ENCODE measurements around the gene SLC16A14. TPM values are rescaled to one million over a fixed set of nuclear protein-coding genes. Genes with fewer than 3 reads are reported as not detected.

SLC16A14 gene
- total RNA-seq, 2 donors from 2014 or later: 2.3 to 3.4 TPM

DNA sequence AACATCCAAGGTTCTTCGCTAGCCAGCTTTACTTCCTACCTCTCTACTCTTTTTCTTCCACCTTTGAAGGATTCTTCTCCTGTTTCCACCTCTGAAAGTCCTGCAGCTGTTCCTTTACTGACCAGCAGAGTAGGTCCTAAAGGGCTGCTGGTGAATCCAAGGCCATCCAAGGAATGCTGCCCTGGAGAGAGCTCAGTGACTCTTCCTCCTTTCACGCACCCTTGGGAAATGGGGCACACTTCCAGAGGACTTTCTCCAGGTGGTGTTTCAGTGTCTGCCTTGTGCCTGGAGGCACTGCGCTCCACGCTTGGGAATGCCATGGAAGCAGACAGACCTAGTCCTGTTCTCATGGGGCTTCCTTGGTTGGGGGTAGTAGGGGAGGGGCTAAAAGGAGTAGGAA is 45.4 kb downstream of the SLC16A14 start:
- H3K27ac ChIP-seq: no peak overlapping the region
- H3K4me3 ChIP-seq: no peak overlapping the region
- no peaks in the 10 kb centered on the region for H3K27me3 ChIP-seq
- no peaks in the 10 kb centered on the region for H3K9me3 ChIP-seq
- TF ChIP-seq, protein P1, sequence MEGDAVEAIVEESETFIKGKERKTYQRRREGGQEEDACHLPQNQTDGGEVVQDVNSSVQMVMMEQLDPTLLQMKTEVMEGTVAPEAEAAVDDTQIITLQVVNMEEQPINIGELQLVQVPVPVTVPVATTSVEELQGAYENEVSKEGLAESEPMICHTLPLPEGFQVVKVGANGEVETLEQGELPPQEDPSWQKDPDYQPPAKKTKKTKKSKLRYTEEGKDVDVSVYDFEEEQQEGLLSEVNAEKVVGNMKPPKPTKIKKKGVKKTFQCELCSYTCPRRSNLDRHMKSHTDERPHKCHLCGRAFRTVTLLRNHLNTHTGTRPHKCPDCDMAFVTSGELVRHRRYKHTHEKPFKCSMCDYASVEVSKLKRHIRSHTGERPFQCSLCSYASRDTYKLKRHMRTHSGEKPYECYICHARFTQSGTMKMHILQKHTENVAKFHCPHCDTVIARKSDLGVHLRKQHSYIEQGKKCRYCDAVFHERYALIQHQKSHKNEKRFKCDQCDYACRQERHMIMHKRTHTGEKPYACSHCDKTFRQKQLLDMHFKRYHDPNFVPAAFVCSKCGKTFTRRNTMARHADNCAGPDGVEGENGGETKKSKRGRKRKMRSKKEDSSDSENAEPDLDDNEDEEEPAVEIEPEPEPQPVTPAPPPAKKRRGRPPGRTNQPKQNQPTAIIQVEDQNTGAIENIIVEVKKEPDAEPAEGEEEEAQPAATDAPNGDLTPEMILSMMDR (IDR thresholded peaks at IDR 0.05): no peak
- H3K4me1 ChIP-seq: no peaks in the 10 kb centered on the region
- no peaks in the 10 kb centered on the region for H3K36me3 ChIP-seq
- DNase-seq (ENCODE audit: low spot score): no peak

DNA sequence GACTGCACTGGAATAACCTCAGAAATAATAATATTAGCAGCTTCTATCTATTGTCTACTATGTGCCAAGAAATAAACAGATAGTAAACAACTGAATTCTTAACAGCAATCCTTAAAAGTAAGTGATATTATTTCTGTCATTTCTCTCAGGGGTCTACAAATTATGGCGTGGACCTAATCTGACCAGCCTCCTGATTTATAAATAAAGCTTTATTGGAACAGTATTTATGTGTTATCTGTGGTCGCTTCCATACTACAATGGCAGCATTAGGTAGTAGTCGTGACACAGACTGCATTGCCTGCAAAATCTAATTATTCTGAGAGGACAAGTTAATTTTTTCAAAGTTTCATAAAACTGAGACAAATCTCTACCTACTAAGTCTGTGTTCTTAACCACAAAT is 49.0 kb downstream of the SLC16A14 start:
- Histone ChIP-seq H3K4me1 (no peaks in the 10 kb centered on the region), H3K9me3 (peaks cover 0 to 3% of the 10 kb centered on the region in 2 donors), H3K4me3 (no peak overlapping the region), H3K27me3 (no peaks in the 10 kb centered on the region), H3K27ac (no peak overlapping the region), H3K36me3 (no peaks in the 10 kb centered on the region)
- DNase-seq (ENCODE audit: low spot score): no peak
- TF ChIP-seq, protein P1 (IDR thresholded peaks at IDR 0.05): no peak

DNA sequence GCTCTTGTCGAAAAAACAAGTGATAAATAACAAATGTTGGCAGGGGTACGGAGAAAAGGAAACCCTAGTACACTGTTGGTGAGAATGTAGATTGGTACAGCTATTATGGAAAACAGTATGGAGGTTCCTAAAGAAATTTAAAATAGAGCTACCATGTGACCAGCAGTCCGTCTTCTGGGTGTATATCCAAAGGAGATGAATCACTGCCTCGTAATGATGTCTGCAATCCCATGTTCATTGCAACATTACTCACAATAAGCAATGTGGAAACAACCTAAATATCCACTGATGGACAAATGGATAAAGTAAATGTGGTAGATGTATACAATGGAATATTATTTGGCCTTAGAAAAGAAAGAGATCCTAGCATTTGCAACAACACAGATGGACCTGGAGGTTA is 50.6 kb downstream of the SLC16A14 start:
- Histone ChIP-seq H3K27me3 (no peaks in the 10 kb centered on the region), H3K27ac (no peak overlapping the region), H3K36me3 (no peaks in the 10 kb centered on the region), H3K9me3 (peaks cover 0 to 3% of the 10 kb centered on the region in 2 donors), H3K4me3 (no peak overlapping the region), H3K4me1 (no peaks in the 10 kb centered on the region)
- DNase-seq (ENCODE audit: low spot score): no peak
- TF ChIP-seq, protein P1 (IDR thresholded peaks at IDR 0.05): no peak

DNA sequence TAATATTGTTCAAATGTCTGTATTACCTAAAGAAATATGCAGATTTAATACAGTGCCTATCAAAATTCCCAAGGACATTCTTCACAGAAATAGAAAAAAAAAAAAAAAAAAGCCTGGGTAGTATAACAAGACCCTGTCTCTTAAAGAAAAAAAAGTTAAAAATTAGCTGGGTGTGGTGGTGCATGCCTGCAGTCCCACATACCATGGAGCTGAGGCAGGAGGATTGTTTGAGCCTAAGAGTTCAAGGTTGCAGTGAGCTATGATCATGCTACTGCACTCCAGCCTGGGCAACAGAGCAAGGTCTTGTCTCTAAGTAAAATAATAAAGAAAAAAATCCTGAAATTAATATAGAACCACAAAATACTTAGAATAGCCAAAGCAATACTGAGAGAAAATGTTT is 51.9 kb downstream of the SLC16A14 start:
- no peak overlapping the region for H3K4me3 ChIP-seq
- TF ChIP-seq, protein P1 (IDR thresholded peaks at IDR 0.05): no peak
- DNase-seq (ENCODE audit: low spot score): no peak
- no peaks in the 10 kb centered on the region for H3K36me3 ChIP-seq
- H3K27ac ChIP-seq: no peak overlapping the region
- peaks cover 0 to 3% of the 10 kb centered on the region in 2 donors for H3K9me3 ChIP-seq
- H3K4me1 ChIP-seq: no peaks in the 10 kb centered on the region
- H3K27me3 ChIP-seq: no peaks in the 10 kb centered on the region

DNA sequence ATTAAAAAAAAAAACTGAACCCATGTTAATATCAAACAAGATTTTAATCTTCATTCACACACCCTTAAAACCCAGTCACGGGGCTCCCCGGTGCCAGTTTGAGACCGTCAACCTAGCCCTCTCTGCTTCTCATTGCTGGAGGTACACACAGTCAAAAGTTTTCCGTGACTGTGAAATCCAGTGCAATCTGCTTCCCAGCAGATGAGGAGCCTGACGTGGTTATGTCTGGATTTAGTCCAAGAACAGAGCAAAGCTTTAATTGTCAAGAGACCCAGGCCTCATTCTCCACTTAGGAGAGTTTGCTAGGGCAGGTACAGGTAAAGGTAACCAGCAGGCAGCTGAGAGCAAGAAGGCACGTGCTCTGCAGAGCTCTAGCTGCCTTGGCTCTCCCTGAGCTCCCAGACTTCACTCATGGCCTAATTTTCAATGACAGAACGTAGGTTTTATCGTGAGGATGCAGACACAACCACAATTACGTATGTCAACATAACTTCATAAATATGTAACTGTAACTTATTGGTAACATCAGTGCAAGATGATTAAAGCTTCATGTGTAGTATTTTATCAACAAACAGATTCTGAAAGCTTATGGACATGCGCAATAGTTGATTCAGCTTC is 56.3 kb downstream of the SLC16A14 start:
- TF ChIP-seq, protein P1 (IDR thresholded peaks at IDR 0.05): no peak
- DNase-seq (ENCODE audit: low spot score): no peak
- H3K9me3 ChIP-seq: peaks cover 0 to 3% of the 10 kb centered on the region in 2 donors
- H3K4me1 ChIP-seq: peaks cover 0 to 5% of the 10 kb centered on the region in 2 donors
- H3K27me3 ChIP-seq: no peaks in the 10 kb centered on the region
- H3K4me3 ChIP-seq: no peak overlapping the region
- no peak overlapping the region for H3K27ac ChIP-seq
- no peaks in the 10 kb centered on the region for H3K36me3 ChIP-seq

DNA sequence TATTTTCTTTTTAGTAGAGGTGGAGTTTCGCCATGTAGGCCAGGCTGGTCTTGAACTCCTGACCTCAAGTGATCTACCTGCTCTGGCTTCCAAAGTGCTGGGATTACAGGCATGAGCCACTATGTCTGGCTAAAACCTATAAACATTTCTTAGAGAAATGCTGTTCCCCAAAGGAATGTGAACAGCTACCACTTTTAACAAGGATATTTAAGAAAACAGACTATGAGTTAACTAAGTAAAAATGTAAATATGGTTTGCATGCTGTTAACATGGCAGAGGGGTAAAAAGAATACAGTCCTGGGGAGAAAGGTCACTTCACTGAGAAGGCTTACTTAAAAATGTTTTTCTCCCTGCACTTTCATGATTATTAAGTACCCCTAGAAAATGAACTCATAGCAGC is 57.1 kb downstream of the SLC16A14 start:
- Histone ChIP-seq H3K9me3 (peaks cover 0 to 3% of the 10 kb centered on the region in 2 donors), H3K4me3 (no peak overlapping the region), H3K27ac (no peak overlapping the region), H3K27me3 (no peaks in the 10 kb centered on the region), H3K36me3 (no peaks in the 10 kb centered on the region), H3K4me1 (peaks cover 0 to 5% of the 10 kb centered on the region in 2 donors)
- DNase-seq (ENCODE audit: low spot score): no peak
- TF ChIP-seq, protein P1 (IDR thresholded peaks at IDR 0.05): no peak

Data from right atrium auricular region (tissue), 2 donors.